Measurements from ENCODE around the gene AGBL4.

AGBL4 gene

DNA sequence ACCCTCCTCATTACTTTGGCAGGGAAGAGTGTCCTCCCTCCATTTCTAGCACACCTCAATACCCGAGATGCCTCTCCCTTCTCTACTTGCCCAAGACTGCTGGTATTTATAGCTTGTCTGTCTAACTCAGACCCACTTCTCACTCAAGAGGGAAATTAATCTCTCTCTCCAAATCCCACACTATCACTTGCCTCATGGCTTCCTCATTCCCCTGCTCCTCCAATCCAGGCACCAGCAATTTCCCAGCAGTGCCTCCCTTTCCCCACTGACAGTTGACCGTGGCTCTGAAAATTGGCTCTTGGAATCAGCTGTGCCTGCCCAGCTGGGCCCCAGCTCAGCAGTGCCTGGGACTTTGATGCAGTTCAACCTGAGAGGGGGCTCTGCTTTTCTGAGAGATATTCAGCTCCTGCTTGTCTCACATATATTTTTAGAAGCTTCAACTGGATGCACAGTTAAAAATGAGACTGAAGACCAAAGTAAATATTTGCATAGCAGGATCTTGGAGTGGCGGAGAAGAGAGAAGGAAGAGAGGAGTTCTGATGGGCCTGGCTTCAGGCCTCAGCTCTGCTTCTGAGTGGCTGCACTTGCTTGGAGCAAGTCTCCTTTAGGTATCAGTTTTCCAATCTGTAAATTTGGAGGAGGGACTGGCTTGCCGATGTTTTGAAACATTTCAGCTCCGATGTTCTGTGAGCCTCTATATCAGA, 1470.7 kb downstream of the AGBL4 start:
- TF ChIP-seq, protein P1, sequence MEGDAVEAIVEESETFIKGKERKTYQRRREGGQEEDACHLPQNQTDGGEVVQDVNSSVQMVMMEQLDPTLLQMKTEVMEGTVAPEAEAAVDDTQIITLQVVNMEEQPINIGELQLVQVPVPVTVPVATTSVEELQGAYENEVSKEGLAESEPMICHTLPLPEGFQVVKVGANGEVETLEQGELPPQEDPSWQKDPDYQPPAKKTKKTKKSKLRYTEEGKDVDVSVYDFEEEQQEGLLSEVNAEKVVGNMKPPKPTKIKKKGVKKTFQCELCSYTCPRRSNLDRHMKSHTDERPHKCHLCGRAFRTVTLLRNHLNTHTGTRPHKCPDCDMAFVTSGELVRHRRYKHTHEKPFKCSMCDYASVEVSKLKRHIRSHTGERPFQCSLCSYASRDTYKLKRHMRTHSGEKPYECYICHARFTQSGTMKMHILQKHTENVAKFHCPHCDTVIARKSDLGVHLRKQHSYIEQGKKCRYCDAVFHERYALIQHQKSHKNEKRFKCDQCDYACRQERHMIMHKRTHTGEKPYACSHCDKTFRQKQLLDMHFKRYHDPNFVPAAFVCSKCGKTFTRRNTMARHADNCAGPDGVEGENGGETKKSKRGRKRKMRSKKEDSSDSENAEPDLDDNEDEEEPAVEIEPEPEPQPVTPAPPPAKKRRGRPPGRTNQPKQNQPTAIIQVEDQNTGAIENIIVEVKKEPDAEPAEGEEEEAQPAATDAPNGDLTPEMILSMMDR (IDR thresholded peaks at IDR 0.05; ENCODE audit: low read length, missing control alignments), result no peak
- no peak for DNase-seq (ENCODE audit: low read depth)
- no peak overlapping the region for H3K4me3 ChIP-seq (replicated peaks; ENCODE audit: low read depth, low read length)

DNA sequence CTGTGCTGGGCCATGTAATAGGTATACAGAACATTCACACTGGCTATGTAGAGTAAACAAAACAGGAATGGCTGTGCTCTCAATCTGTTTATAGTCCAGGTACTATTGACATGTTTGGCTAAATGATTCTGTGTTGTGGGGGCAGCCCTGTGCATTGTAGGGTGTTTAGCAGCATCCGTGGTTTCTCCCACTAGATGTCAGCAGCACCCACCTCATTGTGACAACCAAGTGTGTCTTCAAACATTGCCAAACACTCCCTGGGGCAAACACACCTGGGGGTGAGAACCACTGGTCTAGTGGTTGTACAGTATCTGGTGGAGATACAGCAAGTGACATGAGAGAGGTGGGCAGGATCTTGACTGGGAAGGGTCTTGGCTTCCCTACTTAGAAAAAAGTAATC, 1471.3 kb downstream of the AGBL4 start:
- peak; percentile 13 for DNase-seq (ENCODE audit: low read depth)
- TF ChIP-seq, protein P1 (IDR thresholded peaks at IDR 0.05; ENCODE audit: low read length, missing control alignments), result peak; percentile 24
- H3K4me3 ChIP-seq (replicated peaks; ENCODE audit: low read depth, low read length), result no peak overlapping the region

DNA sequence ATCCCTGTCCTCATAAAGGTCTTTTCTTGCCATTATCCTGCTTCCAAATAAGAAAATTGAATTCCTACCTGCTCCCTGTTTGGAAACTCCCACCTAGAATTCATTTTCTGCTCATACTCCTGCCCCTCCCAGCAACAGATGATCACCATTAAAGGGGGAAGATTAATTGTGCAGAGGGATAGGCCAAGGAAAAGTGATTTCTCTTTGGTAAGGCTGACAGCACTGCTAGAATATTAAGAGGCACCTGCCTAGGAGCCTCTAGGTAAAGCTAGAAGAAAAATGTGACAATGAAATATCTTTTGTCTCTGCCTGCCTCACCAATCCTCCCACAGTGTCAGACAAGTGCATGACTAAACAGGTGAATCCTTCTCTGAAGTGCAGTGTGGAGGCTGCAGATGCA, 1474.8 kb downstream of the AGBL4 start:
- no peak for DNase-seq (ENCODE audit: low read depth)
- no peak overlapping the region for H3K4me3 ChIP-seq (replicated peaks; ENCODE audit: low read depth, low read length)
- TF ChIP-seq, protein P1 (IDR thresholded peaks at IDR 0.05; ENCODE audit: low read length, missing control alignments), result no peak

DNA sequence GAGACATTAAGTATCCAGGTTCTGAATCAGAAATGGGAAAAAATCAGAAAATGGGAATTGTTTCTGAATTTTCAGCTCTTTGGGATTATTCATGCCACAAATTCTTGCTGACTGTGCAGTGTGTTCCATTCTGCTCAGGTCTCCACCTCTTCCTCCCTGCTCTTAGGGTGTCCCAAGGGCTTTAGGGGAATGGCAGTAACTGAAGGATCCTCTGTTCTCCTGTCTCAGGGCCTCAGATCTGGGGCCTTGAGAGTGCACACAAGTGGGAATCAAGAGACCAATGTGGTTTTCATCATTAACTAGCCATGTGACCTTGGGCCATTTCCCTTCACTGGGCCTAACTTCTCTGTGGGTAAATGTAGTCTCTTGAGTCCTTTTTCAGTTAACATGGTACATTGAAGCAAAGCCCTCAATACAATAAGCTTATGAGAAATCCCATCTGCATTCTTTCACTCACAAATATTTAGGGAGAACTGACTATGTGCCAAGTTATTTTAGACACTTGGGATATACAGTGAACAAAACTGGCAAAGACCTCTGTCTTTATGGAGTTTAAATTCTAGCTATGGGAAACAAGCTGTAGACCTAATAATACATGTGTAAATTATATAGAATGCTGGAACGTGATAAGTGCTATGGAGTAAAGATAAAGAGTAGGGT, 1476.1 kb downstream of the AGBL4 start:
- H3K4me3 ChIP-seq (replicated peaks; ENCODE audit: low read depth, low read length), result no peak overlapping the region
- DNase-seq (ENCODE audit: low read depth), result no peak
- TF ChIP-seq, protein P1 (IDR thresholded peaks at IDR 0.05; ENCODE audit: low read length, missing control alignments), result no peak

DNA sequence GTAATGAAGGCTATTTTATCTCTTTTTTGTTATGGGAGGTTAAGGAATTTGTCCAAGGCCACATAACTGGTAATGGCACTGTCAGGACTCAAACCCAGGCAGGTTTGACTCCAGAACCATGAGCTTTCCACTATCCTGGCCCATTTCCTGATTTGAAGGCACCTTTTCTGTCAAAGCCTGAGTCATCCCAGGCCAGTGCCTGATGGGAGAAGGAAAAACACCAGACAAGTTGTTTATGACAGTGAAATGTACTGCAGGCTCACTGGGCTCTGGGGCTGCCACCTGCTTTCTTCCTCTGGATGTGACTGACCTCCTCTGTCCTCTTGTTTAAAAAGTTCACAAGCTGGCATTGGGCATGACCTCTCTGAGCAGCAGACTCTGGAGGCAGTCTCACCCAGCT, 1479.9 kb downstream of the AGBL4 start:
- TF ChIP-seq, protein P1 (IDR thresholded peaks at IDR 0.05; ENCODE audit: low read length, missing control alignments), result no peak
- no peak overlapping the region for H3K4me3 ChIP-seq (replicated peaks; ENCODE audit: low read depth, low read length)
- no peak for DNase-seq (ENCODE audit: low read depth)

DNA sequence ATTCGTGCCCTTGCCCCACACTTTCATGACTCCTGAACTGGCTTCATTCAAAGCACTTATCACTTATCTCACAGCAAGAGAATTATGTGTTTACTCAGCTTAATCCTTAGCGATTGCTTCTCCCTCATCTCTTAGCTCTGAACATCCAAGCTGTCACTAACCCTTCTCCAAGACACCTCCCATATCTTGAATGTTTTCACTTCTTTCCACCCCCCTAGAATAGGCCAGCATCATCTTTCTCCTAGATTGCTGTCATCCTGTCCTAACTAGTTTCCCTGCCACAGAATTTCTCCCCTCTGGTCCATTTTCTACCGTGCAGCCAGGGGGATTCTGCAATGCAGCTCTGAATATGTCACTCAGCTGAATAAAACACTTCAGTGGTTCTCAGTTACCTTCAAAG, 1483.2 kb downstream of the AGBL4 start:
- no peak overlapping the region for H3K4me3 ChIP-seq (replicated peaks; ENCODE audit: low read depth, low read length)
- no peak for DNase-seq (ENCODE audit: low read depth)
- TF ChIP-seq, protein P1 (IDR thresholded peaks at IDR 0.05; ENCODE audit: low read length, missing control alignments), result no peak
